ENCODE results near the gene WFIKKN1.

The WFIKKN1 gene

GRCh38 chr16:675884-676564 lies 45.2 kb downstream of the WFIKKN1 start:
- POLR2A ChIA-PET = interaction anchor here (2.2 kb wide), 1 partner anchor 17 kb away, joined by 6 read pairs; no protein-coding TSS in a partner anchor
- CTCF ChIA-PET = interaction anchor here (1.2 kb wide), 1 partner anchor 28 kb away, joined by 4 read pairs; the partner anchor contains the start of gene WDR90
- no peak for DNase-seq (ENCODE audit: extremely low spot score)
- no peak for TF ChIP-seq TARDBP (IDR thresholded peaks at IDR 0.05)

GRCh38 chr16:676565-676902 lies 45.7 kb downstream of the WFIKKN1 start:
- TF ChIP-seq SP1 (IDR thresholded peaks at IDR 0.05) (no peak), TARDBP (IDR thresholded peaks at IDR 0.05) (no peak), FOXM1 (IDR thresholded peaks at IDR 0.05; ENCODE audit: borderline replicate concordance) (no peak), ELF4 (IDR thresholded peaks at IDR 0.05) (no peak), SUZ12 (IDR thresholded peaks at IDR 0.05) (no peak), FOXK2 (IDR thresholded peaks at IDR 0.05) (no peak), HDGF (IDR thresholded peaks at IDR 0.05; ENCODE audit: borderline replicate concordance) (no peak), CTBP1 (IDR thresholded peaks at IDR 0.05; ENCODE audit: borderline replicate concordance) (no peak), L3MBTL2 (conservative IDR thresholded peaks at IDR 0.05) (no peak), NFRKB (IDR thresholded peaks at IDR 0.05) (no peak), FOXA1 (IDR thresholded peaks at IDR 0.05) (no peak), BHLHE40 (IDR thresholded peaks at IDR 0.05; ENCODE audit: borderline replicate concordance) (no peak), PKNOX1 (IDR thresholded peaks at IDR 0.05) (no peak)
- DNase-seq (ENCODE audit: extremely low spot score) = no peak
- ChIA-PET CTCF (interaction anchor here (1.2 kb wide), 1 partner anchor 28 kb away, joined by 4 read pairs; the partner anchor contains the start of gene WDR90), POLR2A (interaction anchor here (2.2 kb wide), 1 partner anchor 17 kb away, joined by 6 read pairs; no protein-coding TSS in a partner anchor)

- ChIA-PET CTCF (no interaction called here), POLR2A (interaction anchor here (2.2 kb wide), 1 partner anchor 18 kb away, joined by 6 read pairs; no protein-coding TSS in a partner anchor)
- no peak for DNase-seq (ENCODE audit: extremely low spot score)
Observed at GRCh38 chr16:676913-677312, 46.1 kb downstream of the WFIKKN1 start.

GRCh38 chr16:677316-678190 lies 46.8 kb downstream of the WFIKKN1 start:
- CTCF ChIA-PET = no interaction called here
- TF ChIP-seq ZNF384 (IDR thresholded peaks at IDR 0.05) = no peak
- POLR2A ChIA-PET = interaction anchor here (1.9 to 2.9 kb wide), 2 partner anchors 12 to 29 kb away, joined by 11 to 16 read pairs; partner anchors contain the start of genes WDR24 and WDR90
- DNase-seq (ENCODE audit: extremely low spot score) = no peak

More at GRCh38 chr16:676913-677312, 46.1 kb downstream of the WFIKKN1 start:
- no peak for TF ChIP-seq PKNOX1 (IDR thresholded peaks at IDR 0.05)
- TF ChIP-seq BHLHE40 (IDR thresholded peaks at IDR 0.05; ENCODE audit: borderline replicate concordance) = no peak

GRCh38 chr16:678209-678857 lies 47.5 kb downstream of the WFIKKN1 start:
- POLR2A ChIA-PET = interaction anchor here (1.9 to 2.9 kb wide), 3 partner anchors 9 to 30 kb away, joined by 9 to 16 read pairs (median 11); partner anchors contain the start of genes WDR24 and WDR90
- CTCF ChIA-PET = interaction anchor here (0.7 to 1.4 kb wide), 2 partner anchors 15 to 18 kb away, joined by 5 to 9 read pairs; no protein-coding TSS in a partner anchor
- no peak for TF ChIP-seq HDGF (IDR thresholded peaks at IDR 0.05; ENCODE audit: borderline replicate concordance)
- DNase-seq (ENCODE audit: extremely low spot score) = no peak

GRCh38 chr16:678858-679813 lies 48.4 kb downstream of the WFIKKN1 start:
- TF ChIP-seq LEF1 (IDR thresholded peaks at IDR 0.05; ENCODE audit: borderline replicate concordance) = no peak
- TF ChIP-seq SP1 (IDR thresholded peaks at IDR 0.05) = no peak
- TF ChIP-seq ARNT (IDR thresholded peaks at IDR 0.05) = no peak
- no peak for TF ChIP-seq TARDBP (IDR thresholded peaks at IDR 0.05)
- TF ChIP-seq SUZ12 (IDR thresholded peaks at IDR 0.05) = no peak
- TF ChIP-seq ZNF384 (IDR thresholded peaks at IDR 0.05) = no peak
- no peak for TF ChIP-seq HDGF (IDR thresholded peaks at IDR 0.05; ENCODE audit: borderline replicate concordance)
- no peak for TF ChIP-seq FOXK2 (IDR thresholded peaks at IDR 0.05)
- no peak for TF ChIP-seq PKNOX1 (IDR thresholded peaks at IDR 0.05)
- no peak for TF ChIP-seq FOXA1 (IDR thresholded peaks at IDR 0.05)
- no peak for TF ChIP-seq ELF4 (IDR thresholded peaks at IDR 0.05)
- TF ChIP-seq BHLHE40 (IDR thresholded peaks at IDR 0.05; ENCODE audit: borderline replicate concordance) = no peak
- TF ChIP-seq NFRKB (IDR thresholded peaks at IDR 0.05) = no peak
- TF ChIP-seq L3MBTL2 (conservative IDR thresholded peaks at IDR 0.05) = no peak
- CTCF ChIA-PET = interaction anchor here (0.7 to 1.4 kb wide), 2 partner anchors 15 to 19 kb away, joined by 5 to 9 read pairs; no protein-coding TSS in a partner anchor
- POLR2A ChIA-PET = interaction anchor here (0.7 to 2.9 kb wide), 5 partner anchors 10 to 30 kb away, joined by 3 to 16 read pairs (median 9); partner anchors contain the start of genes RHOT2, WDR24 and WDR90
- DNase-seq (ENCODE audit: extremely low spot score) = peak; percentile 50
